Astrocyte (in vitro differentiated cells and primary cell): Measurements from ENCODE around the gene HPSE2. TPM values are rescaled to one million over a fixed set of nuclear protein-coding genes. Genes with fewer than 3 reads are reported as not detected.

Experiments used
- DNase-seq: peaks from one replicate; pipeline ENCODE4 v3.0.0-alpha.2; 2010; ENCODE audit warnings: low read depth
- FAIRE-seq: peaks from 2 replicates; lab custom pipeline; 2011; peaks lifted over from hg19 to GRCh38; lab: Jason Lieb, UNC
- H2AFZ ChIP-seq: 2 replicates; pipeline ENCODE4 v1.6.0; 2012; ENCODE audit warnings: low read depth, low read length, inconsistent platforms
- H3K27ac ChIP-seq: 2 replicates; pipeline ENCODE4 v1.5.1; 2011; ENCODE audit warnings: low read depth, low read length, inconsistent platforms
- H3K27me3 ChIP-seq: 2 replicates; pipeline ENCODE4 v1.6.0; 2011; ENCODE audit warnings: low read length, inconsistent platforms; ENCODE audit not compliant: insufficient read depth
- H3K36me3 ChIP-seq: 2 replicates; pipeline ENCODE4 v1.5.1; 2011; ENCODE audit warnings: low read length, inconsistent platforms; ENCODE audit not compliant: insufficient read depth
- H3K4me1 ChIP-seq: 2 replicates; pipeline ENCODE4 v1.5.1; 2011; ENCODE audit warnings: low read length, inconsistent platforms; ENCODE audit not compliant: insufficient read depth
- H3K4me2 ChIP-seq: 2 replicates; pipeline ENCODE4 v1.6.0; 2012; ENCODE audit warnings: low read length, inconsistent platforms
- H3K4me3 ChIP-seq: 2 replicates; pipeline ENCODE4 v1.5.1; 2011; ENCODE audit warnings: low read depth, mild to moderate bottlenecking, low read length, inconsistent platforms; ENCODE audit not compliant: insufficient read depth
- H3K79me2 ChIP-seq: 2 replicates; pipeline ENCODE4 v1.6.0; 2012; ENCODE audit warnings: mild to moderate bottlenecking, low read length, inconsistent platforms; ENCODE audit not compliant: insufficient read depth
- H3K9ac ChIP-seq: 2 replicates; pipeline ENCODE4 v1.6.0; 2012; ENCODE audit warnings: mild to moderate bottlenecking, low read length, inconsistent platforms
- H3K9me3 ChIP-seq: 2 replicates; pipeline ENCODE4 v1.5.1; 2012; ENCODE audit warnings: low read depth, mild to moderate bottlenecking, low read length, inconsistent platforms; ENCODE audit not compliant: insufficient read depth
- H4K20me1 ChIP-seq: 2 replicates; pipeline ENCODE4 v1.6.0; 2012; ENCODE audit warnings: low read length, inconsistent platforms; ENCODE audit not compliant: insufficient read depth
- H3K27ac Mint-ChIP-seq: one replicate; pipeline ENCODE4 v1.8.0; 2021; ENCODE audit warnings: mild to moderate bottlenecking, mixed read lengths; ENCODE audit not compliant: unreplicated experiment
- H3K27me3 Mint-ChIP-seq: one replicate; pipeline ENCODE4 v1.8.0; 2021; ENCODE audit warnings: low read depth, mixed read lengths; ENCODE audit not compliant: unreplicated experiment
- H3K36me3 Mint-ChIP-seq: one replicate; pipeline ENCODE4 v1.8.0; 2021; ENCODE audit warnings: low read depth, mixed read lengths; ENCODE audit not compliant: unreplicated experiment
- H3K4me1 Mint-ChIP-seq: one replicate; pipeline ENCODE4 v1.8.0; 2021; ENCODE audit warnings: low read depth, mixed read lengths; ENCODE audit not compliant: unreplicated experiment
- H3K4me3 Mint-ChIP-seq: one replicate; pipeline ENCODE4 v1.8.0; 2021; ENCODE audit warnings: mild to moderate bottlenecking, moderate library complexity, mixed read lengths; ENCODE audit not compliant: unreplicated experiment
- H3K9me3 Mint-ChIP-seq: one replicate; pipeline ENCODE4 v1.8.0; 2021; ENCODE audit warnings: mild to moderate bottlenecking, mixed read lengths; ENCODE audit not compliant: unreplicated experiment
- EZH2 ChIP-seq: IDR thresholded peaks from 2 replicates; pipeline ENCODE4 v1.6.1; 2012; ENCODE audit warnings: mild to moderate bottlenecking, low read length, inconsistent platforms; ENCODE audit not compliant: insufficient read depth
- total RNA-seq: library from RNA; stranded (reverse); gene quantifications from 2 replicates; pipeline ENCODE4 v1.2.1, GENCODE V29; 2021
- TF ChIP-seq, protein P1 (sequence below): IDR thresholded peaks from 2 replicates; pipeline ENCODE4 v1.5.1; 2011; ENCODE audit warnings: low read depth, mild to moderate bottlenecking, inconsistent platforms, low read length, moderate library complexity; ENCODE audit not compliant: insufficient read depth

Gene HPSE2
- total RNA-seq, 1 donor from 2014 or later = 0.14 TPM

DNA sequence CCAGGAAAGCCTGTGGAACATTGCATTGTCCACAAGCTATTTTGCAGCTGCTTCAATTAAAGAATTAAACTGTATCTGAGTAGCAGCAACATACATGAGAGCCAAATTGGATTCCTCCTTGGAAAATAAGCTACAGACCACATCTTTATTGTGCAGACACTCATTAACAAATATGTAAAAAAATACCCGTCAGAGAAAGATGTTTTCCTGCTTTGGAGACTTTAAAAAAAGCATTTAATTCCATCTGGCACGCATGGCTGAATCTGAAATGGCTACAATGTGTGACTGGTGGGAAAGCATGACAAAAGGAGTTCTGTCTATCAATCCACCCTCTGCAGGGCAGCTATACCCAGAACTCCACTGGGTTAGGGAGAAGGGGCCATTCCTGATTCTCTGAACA lies 715.8 kb downstream of the HPSE2 start:
- no peaks in the 10 kb centered on the region for H3K27me3 ChIP-seq
- no peak for TF ChIP-seq EZH2
- TF ChIP-seq, protein P1, sequence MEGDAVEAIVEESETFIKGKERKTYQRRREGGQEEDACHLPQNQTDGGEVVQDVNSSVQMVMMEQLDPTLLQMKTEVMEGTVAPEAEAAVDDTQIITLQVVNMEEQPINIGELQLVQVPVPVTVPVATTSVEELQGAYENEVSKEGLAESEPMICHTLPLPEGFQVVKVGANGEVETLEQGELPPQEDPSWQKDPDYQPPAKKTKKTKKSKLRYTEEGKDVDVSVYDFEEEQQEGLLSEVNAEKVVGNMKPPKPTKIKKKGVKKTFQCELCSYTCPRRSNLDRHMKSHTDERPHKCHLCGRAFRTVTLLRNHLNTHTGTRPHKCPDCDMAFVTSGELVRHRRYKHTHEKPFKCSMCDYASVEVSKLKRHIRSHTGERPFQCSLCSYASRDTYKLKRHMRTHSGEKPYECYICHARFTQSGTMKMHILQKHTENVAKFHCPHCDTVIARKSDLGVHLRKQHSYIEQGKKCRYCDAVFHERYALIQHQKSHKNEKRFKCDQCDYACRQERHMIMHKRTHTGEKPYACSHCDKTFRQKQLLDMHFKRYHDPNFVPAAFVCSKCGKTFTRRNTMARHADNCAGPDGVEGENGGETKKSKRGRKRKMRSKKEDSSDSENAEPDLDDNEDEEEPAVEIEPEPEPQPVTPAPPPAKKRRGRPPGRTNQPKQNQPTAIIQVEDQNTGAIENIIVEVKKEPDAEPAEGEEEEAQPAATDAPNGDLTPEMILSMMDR = no peak
- H3K36me3 Mint-ChIP-seq = no peaks in the 10 kb centered on the region
- no peaks in the 10 kb centered on the region for H4K20me1 ChIP-seq
- no peaks in the 10 kb centered on the region for H3K9me3 Mint-ChIP-seq
- no peaks in the 10 kb centered on the region for H3K79me2 ChIP-seq
- no peak overlapping the region for H3K27ac Mint-ChIP-seq
- H3K4me3 ChIP-seq = no peak overlapping the region
- H3K27me3 Mint-ChIP-seq = peaks cover 9% of the 10 kb centered on the region
- no peaks in the 10 kb centered on the region for H3K36me3 ChIP-seq
- H3K4me3 Mint-ChIP-seq = no peak overlapping the region
- H3K9me3 ChIP-seq = no peaks in the 10 kb centered on the region
- peaks cover 6% of the 10 kb centered on the region for H3K4me1 Mint-ChIP-seq
- H3K27ac ChIP-seq = no peak overlapping the region
- H3K4me1 ChIP-seq = no peaks in the 10 kb centered on the region
- H2AFZ ChIP-seq = no peak overlapping the region
- no peak overlapping the region for H3K9ac ChIP-seq
- FAIRE-seq = no peak
- H3K4me2 ChIP-seq = no peak overlapping the region
- no peak for DNase-seq

DNA sequence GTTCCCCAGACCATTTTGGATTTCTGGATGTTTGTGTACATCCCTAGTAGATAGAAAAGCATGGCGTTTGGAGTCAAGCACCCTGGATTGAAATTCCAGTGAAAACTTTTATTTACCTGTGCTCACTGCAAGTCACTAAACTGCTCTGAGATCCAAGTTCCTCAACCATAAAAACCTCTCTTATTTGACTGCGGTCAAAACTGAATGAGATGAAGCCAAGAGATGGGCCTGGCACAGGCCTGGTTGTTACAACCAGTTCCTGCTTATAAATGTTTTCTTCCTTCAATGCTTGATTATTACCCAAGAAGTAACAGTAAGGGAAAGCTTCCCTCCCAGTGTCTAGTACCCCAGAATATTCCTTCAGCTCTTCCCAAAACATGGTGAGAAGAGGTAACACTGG lies 718.0 kb downstream of the HPSE2 start:
- no peak for FAIRE-seq
- Histone ChIP-seq H4K20me1 (no peaks in the 10 kb centered on the region), H3K4me2 (no peak overlapping the region), H3K27me3 (no peaks in the 10 kb centered on the region), H3K36me3 (no peaks in the 10 kb centered on the region), H2AFZ (no peak overlapping the region), H3K9ac (no peak overlapping the region), H3K79me2 (no peaks in the 10 kb centered on the region), H3K9me3 (no peaks in the 10 kb centered on the region), H3K4me1 (no peaks in the 10 kb centered on the region), H3K4me3 (no peak overlapping the region), H3K27ac (no peak overlapping the region)
- DNase-seq = no peak
- H3K36me3 Mint-ChIP-seq = no peaks in the 10 kb centered on the region
- no peaks in the 10 kb centered on the region for H3K9me3 Mint-ChIP-seq
- H3K4me1 Mint-ChIP-seq = peaks cover 6% of the 10 kb centered on the region
- TF ChIP-seq, protein P1 = no peak
- TF ChIP-seq EZH2 = no peak
- no peak overlapping the region for H3K4me3 Mint-ChIP-seq
- no peak overlapping the region for H3K27ac Mint-ChIP-seq
- H3K27me3 Mint-ChIP-seq = peaks cover 9% of the 10 kb centered on the region

DNA sequence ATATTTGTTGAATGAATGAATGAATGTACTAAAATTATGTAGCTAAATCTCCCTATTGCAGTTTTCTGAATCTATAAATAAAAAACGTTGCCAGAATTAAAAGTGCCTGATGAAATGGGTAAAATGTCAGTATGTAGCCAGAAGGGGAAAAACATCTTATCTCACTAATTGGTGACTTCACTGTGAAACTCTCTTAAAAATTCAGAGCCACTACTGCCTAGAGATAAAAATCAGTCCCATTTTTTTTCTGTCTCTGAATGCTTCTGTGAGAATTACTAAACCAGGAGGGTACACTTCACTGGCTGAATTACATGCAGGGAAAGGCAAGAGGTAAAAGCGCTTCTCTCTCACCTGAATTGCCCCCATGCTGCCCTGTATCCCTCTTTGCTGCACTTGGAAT lies 719.3 kb downstream of the HPSE2 start:
- H3K4me2 ChIP-seq = no peak overlapping the region
- Mint-ChIP-seq H3K36me3 (no peaks in the 10 kb centered on the region), H3K27ac (peak overlapping the region; percentile 17), H3K9me3 (no peaks in the 10 kb centered on the region), H3K4me3 (no peak overlapping the region), H3K27me3 (peaks cover 9% of the 10 kb centered on the region), H3K4me1 (peaks cover 6% of the 10 kb centered on the region)
- no peak overlapping the region for H2AFZ ChIP-seq
- H3K4me3 ChIP-seq = no peak overlapping the region
- DNase-seq (no peak), FAIRE-seq (no peak)
- no peaks in the 10 kb centered on the region for H3K9me3 ChIP-seq
- no peaks in the 10 kb centered on the region for H3K27me3 ChIP-seq
- no peak for TF ChIP-seq EZH2
- TF ChIP-seq, protein P1 = no peak
- H3K27ac ChIP-seq = no peak overlapping the region
- H3K79me2 ChIP-seq = no peaks in the 10 kb centered on the region
- H3K36me3 ChIP-seq = no peaks in the 10 kb centered on the region
- no peak overlapping the region for H3K9ac ChIP-seq
- H3K4me1 ChIP-seq = no peaks in the 10 kb centered on the region
- H4K20me1 ChIP-seq = no peaks in the 10 kb centered on the region
